HG02973 (cell line): ENCODE measurements around the gene ALAS1.
A peak's percentile ranks its signal among the peaks of the same experiment; 100 is the strongest.

Experiments
- ATAC-seq: cut with Tn5 transposase; IDR thresholded peaks from one replicate; pipeline ENCODE4 v1.9.1; 2021; ENCODE audit warnings: moderate library complexity; ENCODE audit not compliant: unreplicated experiment

ALAS1 gene

GRCh38 chr3:52248816-52249547 is 51.0 kb downstream of the ALAS1 start:
- no peak for ATAC-seq

GRCh38 chr3:52249683-52250082 is 51.7 kb downstream of the ALAS1 start:
- ATAC-seq, result no peak

- ATAC-seq, result no peak
These were observed 52.2 kb downstream of the ALAS1 start for GRCh38 chr3:52250122-52250521.

- ATAC-seq, result peak; percentile 69
These were observed 55.6 kb downstream of the ALAS1 start for GRCh38 chr3:52253314-52254304.

DNA sequence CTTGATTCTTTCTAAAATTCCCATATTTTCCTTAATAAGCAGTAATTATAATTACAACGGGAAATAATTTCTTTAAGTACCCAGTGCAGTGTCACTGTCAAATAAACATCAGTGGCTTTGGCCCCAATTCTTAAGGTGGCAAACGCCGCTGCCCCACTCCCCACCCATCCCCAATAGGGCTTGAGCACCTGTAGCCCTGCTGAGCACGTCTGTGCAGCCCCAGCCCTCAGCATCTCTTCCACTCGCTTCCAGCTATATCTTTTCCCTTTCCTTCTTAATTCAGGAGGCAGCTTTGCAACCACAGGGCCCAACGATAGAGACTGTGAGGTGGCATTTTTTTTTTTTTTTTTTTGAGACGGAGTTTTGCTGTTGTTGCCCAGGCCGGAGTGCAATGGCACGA is 56.6 kb downstream of the ALAS1 start:
- no peak for ATAC-seq

DNA sequence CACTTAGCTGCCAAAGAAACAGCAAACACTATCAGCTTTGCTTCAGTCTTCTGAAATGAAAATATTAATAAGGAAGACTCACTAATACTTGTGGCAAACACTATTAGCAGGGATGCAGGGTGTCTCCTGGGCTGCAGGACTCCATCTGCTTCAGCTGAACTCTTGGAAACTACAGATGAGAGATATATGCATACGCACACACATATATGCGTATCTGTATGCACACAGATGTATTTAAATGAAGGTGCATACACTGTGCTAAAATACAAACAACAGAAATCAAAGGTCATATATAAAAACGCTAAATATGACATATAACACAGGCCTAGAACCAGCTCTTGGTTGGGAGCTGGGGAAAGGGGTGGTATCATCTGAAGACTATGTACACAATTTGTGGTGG is 58.2 kb downstream of the ALAS1 start:
- ATAC-seq, result no peak

DNA sequence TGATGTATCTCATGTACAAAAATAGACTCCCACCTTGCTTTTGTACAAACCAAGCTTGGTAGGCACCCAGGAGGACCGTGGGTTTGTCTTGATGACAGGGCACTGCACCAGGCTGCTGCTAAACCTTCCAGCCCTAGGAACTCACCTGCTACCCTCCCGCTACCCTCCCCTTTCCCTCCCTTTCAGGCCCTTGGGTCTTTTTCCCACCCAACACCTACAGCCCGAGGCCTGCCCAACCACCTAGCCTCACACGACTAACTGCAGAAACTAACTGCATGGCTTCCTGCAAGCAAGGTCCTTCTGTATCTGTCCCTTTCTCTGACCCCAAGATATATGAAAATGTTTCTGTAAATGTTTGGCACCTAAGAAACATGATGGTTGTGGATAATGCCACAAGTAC is 58.7 kb downstream of the ALAS1 start:
- ATAC-seq, result no peak

GRCh38 chr3:52257911-52258310 is 60.0 kb downstream of the ALAS1 start:
- no peak for ATAC-seq

- ATAC-seq, result no peak
These were observed 61.1 kb downstream of the ALAS1 start for GRCh38 chr3:52259035-52259434.

DNA sequence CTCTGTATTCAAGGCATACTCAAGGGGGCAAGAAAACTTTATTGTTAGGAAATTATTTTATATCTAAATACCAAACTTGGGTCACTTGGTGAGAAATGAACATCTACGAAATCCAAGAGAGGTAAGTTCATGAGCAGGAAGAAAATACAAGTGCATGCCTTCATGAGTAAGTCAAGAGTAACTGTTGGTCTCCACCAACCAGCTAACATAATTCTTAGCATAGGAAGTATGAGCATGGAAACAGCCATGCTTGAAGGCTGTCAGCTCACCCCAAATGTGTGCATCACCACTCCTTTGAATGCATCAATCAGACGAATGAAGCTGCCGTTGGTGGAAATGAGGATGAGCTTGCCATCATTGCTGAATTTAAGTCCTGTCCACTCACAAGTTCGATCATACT is 61.5 kb downstream of the ALAS1 start:
- ATAC-seq, result no peak

DNA sequence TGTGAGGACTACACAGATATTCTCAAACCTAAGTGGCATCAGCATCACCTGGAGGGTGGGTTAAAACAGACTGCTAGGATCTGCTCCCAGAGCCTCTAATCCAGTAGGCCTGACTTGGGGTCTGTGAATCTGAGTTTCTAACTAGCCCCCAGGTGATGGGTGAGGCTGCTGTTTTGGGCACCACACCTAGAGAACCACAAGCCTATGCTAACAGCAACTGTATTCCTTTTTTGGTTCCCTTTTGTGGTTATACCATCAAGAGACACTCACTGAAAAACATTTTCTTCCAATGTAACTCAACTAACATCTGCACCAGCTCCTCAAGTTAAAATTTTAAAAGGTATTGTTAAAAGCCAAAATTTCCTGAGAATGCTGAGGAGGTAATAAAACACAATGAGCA is 64.5 kb downstream of the ALAS1 start:
- ATAC-seq, result no peak
